ENCODE measurements around the gene MAOB. TPM values are rescaled to one million over a fixed set of nuclear protein-coding genes. Genes with fewer than 3 reads are reported as not detected.
"Not testable (repeated sequence)": the region's sequence is repeated elsewhere in the genome, so short reads cannot be mapped to it uniquely, and the experiment has no call there.

Gene MAOB
- total RNA-seq, 1 donor from 2014 or later: 4.6 TPM

DNA sequence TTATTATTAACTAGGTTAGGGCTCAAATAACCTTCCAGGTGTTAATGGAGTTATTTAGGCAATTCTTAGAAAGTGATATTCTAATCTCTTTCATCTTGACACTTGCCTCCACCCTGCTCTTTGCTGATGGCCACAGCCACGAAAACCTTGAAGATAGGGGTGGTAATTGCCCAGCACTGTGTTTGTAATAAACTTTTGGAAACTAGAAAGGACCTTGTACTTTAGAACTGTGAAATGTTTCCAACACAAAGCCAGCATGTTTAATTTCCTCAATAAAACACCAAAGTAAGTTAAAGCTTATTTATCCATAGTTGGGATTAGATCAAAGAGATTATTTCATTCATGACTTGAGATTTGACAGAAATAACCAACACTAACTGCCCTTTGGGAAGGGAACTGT lies 147.8 kb downstream of the MAOB start:
- H3K4me3 ChIP-seq: no peak overlapping the region
- H3K27ac ChIP-seq: no peak overlapping the region
- intact Hi-C loops (cut with DNase I): no loop called here
- H3K27me3 ChIP-seq: no peaks in the 10 kb centered on the region
- no peak for DNase-seq (ENCODE audit: low spot score in 2 of 2)
- no peaks in the 10 kb centered on the region for H3K4me1 ChIP-seq
- H3K9me3 ChIP-seq: no peaks in the 10 kb centered on the region
- TF ChIP-seq, protein P1, sequence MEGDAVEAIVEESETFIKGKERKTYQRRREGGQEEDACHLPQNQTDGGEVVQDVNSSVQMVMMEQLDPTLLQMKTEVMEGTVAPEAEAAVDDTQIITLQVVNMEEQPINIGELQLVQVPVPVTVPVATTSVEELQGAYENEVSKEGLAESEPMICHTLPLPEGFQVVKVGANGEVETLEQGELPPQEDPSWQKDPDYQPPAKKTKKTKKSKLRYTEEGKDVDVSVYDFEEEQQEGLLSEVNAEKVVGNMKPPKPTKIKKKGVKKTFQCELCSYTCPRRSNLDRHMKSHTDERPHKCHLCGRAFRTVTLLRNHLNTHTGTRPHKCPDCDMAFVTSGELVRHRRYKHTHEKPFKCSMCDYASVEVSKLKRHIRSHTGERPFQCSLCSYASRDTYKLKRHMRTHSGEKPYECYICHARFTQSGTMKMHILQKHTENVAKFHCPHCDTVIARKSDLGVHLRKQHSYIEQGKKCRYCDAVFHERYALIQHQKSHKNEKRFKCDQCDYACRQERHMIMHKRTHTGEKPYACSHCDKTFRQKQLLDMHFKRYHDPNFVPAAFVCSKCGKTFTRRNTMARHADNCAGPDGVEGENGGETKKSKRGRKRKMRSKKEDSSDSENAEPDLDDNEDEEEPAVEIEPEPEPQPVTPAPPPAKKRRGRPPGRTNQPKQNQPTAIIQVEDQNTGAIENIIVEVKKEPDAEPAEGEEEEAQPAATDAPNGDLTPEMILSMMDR (IDR thresholded peaks at IDR 0.05): no peak
- peaks cover 8 to 26% of the 10 kb centered on the region in 2 donors for H3K36me3 ChIP-seq

DNA sequence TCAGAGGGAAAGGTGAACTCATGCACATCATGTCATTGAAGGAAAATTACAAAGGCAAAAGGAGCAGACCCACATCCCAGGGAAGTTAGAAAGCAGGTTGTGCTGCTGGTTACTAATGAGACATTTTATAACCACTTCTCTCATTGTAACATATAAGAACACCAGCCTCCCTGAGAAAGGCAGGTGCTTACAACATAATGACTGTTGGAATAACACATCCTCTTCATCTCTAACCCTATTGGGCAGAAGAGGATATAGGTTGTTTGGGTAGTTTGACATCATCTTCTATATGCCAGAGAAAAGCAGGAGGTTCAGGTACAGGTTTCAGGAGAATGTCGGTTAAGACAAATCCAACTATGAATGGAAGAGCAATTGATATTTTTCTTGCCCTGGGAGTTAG lies 148.6 kb downstream of the MAOB start:
- Histone ChIP-seq H3K9me3 (no peaks in the 10 kb centered on the region), H3K27ac (no peak overlapping the region), H3K4me3 (no peak overlapping the region), H3K27me3 (no peaks in the 10 kb centered on the region), H3K36me3 (peaks cover 8 to 26% of the 10 kb centered on the region in 2 donors), H3K4me1 (no peaks in the 10 kb centered on the region)
- DNase-seq (ENCODE audit: low spot score in 2 of 2): no peak
- intact Hi-C loops (cut with DNase I): no loop called here
- TF ChIP-seq, protein P1 (IDR thresholded peaks at IDR 0.05): no peak

DNA sequence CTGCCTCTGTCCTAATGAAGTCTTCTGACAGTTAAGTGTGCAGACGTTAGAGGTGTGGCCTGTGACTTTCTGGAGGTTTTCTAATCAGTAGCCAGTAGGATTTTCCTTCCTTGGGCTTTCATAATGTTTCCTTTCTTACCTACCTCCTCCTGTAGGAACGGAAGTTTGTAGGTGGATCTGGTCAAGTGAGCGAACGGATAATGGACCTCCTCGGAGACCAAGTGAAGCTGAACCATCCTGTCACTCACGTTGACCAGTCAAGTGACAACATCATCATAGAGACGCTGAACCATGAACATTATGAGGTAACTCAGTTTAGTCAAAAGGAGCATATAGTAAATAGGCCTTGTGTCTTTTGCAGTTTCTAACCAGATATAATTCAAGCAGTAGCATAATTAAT lies 151.2 kb downstream of the MAOB start:
- DNase-seq (ENCODE audit: low spot score in 2 of 2): no peak
- no peaks in the 10 kb centered on the region for H3K9me3 ChIP-seq
- no peak overlapping the region for H3K4me3 ChIP-seq
- peaks cover 4 to 22% of the 10 kb centered on the region in 2 donors for H3K36me3 ChIP-seq
- TF ChIP-seq, protein P1 (IDR thresholded peaks at IDR 0.05): no peak
- intact Hi-C loops (cut with DNase I): no loop called here
- no peak overlapping the region for H3K27ac ChIP-seq
- H3K27me3 ChIP-seq: no peaks in the 10 kb centered on the region
- no peaks in the 10 kb centered on the region for H3K4me1 ChIP-seq

DNA sequence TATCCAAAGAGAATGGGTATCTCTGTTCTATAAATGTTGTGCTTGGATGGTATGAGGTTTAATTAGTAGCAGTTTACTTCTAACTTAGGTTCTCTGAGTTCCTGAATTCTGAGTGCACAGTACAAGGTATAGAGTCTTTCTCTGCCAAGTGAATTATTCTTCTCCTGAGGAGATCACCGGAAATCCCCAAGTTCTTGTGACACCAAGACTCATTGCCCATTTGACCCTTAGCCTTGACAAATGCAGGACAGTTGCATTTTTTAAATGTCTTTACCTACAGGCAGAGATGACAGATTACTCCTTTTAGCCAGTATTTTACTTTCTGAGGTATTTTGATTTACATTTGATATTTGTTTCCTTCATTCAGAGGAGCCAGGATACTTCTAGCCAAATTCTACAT lies 153.3 kb downstream of the MAOB start:
- DNase-seq (ENCODE audit: low spot score in 2 of 2): no peak
- no peaks in the 10 kb centered on the region for H3K4me1 ChIP-seq
- no peaks in the 10 kb centered on the region for H3K27me3 ChIP-seq
- H3K36me3 ChIP-seq: peaks cover 4 to 22% of the 10 kb centered on the region in 2 donors
- intact Hi-C loops (cut with DNase I): no loop called here
- H3K27ac ChIP-seq: no peak overlapping the region
- no peak overlapping the region for H3K4me3 ChIP-seq
- TF ChIP-seq, protein P1 (IDR thresholded peaks at IDR 0.05): no peak
- H3K9me3 ChIP-seq: peaks cover 0 to 3% of the 10 kb centered on the region in 2 donors

DNA sequence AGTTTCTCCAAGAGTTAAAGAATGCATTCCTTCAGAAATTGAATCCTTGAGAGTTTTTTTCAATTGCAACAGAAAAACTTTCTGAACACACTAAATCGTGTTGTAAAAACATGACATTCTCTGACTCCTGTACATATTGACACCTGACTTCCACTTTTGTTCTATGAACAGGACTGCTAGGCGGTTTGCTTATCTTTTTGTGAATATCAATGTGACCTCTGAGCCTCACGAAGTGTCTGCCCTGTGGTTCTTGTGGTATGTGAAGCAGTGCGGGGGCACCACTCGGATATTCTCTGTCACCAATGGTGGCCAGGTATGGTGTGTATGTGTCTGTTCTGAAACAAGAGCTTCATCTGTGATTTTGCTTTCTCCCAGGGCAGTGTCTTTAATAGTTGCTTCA lies 154.2 kb downstream of the MAOB start:
- Histone ChIP-seq H3K27me3 (no peaks in the 10 kb centered on the region), H3K36me3 (peaks cover 4 to 14% of the 10 kb centered on the region in 2 donors), H3K4me1 (no peaks in the 10 kb centered on the region), H3K9me3 (peaks cover 0 to 3% of the 10 kb centered on the region in 2 donors), H3K4me3 (no peak overlapping the region), H3K27ac (no peak overlapping the region)
- no peak for DNase-seq (ENCODE audit: low spot score in 2 of 2)
- intact Hi-C loops (cut with DNase I): no loop called here
- TF ChIP-seq, protein P1 (IDR thresholded peaks at IDR 0.05): no peak

DNA sequence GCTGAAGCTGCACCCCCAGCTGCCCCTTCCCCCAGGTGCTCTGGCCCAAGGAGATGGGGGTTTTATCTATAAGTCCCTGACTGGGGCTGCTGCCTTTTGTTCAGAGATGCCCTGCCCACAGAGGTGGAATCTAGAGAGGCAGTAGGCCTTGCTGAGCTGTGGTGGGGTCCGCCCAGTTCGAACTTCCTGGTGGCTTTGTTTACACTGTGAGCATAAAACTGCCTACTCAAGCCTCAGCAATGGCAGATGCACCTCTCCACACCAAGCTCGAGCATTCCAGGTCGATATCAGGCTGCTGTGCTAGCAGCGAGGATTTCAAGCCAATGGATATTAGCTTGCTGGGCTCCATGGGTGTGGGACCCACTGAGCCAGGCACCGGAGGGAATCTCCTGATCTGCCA lies 155.0 kb downstream of the MAOB start:
- DNase-seq (ENCODE audit: low spot score in 2 of 2); H3K36me3 ChIP-seq; H3K27me3 ChIP-seq; H3K4me1 ChIP-seq; H3K4me3 ChIP-seq; intact Hi-C loops (cut with DNase I); H3K9me3 ChIP-seq; H3K27ac ChIP-seq: not testable (repeated sequence)

DNA sequence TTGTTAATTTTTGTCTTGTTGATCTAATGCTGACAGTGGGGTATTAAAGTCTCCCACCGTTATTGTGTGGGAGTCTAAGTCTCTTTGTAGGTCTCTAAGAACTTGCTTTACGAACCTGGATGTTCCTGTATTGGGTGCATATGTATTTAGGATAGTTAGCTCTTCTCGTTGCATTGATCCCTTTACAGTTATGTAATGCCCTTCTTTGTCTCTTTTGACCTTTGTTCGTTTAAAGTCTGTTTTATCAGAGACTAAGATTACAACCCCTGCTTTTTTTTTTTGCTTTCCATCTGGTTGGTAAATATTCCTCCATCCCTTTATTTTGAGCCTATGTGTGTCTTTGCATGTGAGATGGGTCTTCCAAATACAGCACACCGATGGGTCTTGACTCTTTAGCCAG lies 157.0 kb downstream of the MAOB start:
- H3K27ac ChIP-seq; H3K4me1 ChIP-seq; DNase-seq (ENCODE audit: low spot score in 2 of 2); H3K4me3 ChIP-seq; H3K27me3 ChIP-seq; intact Hi-C loops (cut with DNase I); H3K36me3 ChIP-seq; H3K9me3 ChIP-seq: not testable (repeated sequence)

Measured in ascending aorta (tissue), 2 donors.